IPS-11a (cell line): ENCODE data around the gene ADGRF4.

Experiments used
- H3K4me3 ChIP-seq: one replicate; pipeline ENCODE4 v1.5.1; 2013; ENCODE audit warnings: low read depth, low read length, control low read depth

The ADGRF4 gene

DNA sequence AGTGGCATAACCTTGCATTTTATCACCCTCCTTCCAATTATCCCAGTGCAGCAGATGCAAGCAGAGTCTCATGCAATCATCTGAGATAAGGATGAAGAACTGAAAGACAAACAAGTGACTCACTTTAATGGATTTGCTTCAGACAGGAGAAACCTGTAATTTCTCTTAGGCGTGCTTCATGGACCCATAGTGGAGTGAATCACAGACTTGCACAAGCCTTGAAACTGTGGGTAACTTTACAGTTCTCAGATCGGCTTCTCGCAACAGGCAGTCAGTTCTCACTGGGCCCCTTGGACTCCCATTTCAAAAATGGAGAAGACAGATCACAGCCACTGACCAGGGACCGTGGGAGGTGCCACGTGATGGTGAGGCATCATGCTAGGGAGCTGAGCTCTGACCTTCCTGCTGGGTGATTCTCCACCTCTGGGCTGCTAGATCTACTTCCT is at the start of gene ADGRF4:
Gene ADGRF4, plus strand, starts transcription at position 239 of the 446 bp plus-strand sequence. CDS start 8,666 bp downstream, outside the sequence.
- no peak within 1 kb of the TSS for H3K4me3 ChIP-seq

DNA sequence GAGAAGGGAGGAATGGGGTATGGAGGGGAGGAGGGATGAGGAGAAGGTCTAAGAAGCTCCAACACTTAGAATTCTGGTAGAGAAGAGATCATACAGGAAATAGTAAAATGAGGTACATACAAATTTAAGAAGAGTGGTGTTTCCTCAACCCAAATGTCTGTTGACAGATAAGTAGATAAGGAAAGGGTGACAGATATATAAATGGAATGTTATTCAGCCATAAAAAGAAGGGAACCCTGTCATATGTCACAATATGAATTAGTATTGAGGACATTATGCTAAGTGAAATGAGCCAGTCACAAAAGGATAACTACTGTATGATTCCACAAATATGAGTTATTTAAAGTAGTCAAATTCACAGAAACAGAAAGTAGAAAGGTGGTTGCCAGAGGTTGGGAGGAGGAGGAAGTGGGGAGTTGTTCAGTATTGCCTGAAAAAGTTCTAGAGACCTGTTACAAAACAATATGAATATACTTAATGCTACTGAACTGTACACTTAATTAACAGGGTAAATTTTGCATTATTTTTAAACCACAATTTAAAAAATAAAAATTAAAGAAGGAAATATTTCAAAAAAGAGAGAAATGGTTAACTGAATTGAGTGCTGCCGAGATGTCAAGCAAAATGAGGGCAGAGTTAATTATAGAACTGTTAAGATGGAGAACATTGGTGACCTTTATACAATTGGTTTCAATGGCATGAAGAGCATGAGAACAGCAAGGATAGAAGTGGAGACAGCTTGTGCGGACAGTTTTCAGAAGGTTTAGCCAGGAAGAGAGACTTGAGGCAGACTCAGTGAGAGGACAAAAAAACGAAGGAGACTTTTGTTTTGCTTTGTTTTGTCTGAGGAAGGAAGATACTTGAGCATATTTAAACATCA is 47.6 kb upstream of the ADGRF4 start:
- no peak overlapping the region for H3K4me3 ChIP-seq

GRCh38 chr6:47651505-47651944 is 46.9 kb upstream of the ADGRF4 start:
- H3K4me3 ChIP-seq: no peak overlapping the region

DNA sequence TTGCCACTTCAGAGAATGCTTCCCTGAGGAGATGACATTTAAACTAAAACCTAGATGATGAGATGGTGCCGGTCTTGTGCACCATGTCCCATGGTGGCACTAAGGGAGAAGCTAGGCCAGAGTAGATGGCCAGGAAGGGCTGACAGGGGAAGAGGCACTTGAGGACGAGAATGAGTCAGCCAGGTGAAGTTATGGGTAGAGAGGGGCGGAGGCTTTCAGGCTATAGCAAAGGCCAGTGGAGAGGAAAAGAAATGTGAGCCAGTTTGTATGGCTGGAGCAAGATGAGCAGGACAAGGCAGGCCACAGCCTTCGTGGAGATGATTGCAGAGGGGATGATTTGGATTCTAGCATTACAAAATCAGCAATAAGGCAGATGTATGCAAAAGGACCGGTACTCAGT is 44.7 kb upstream of the ADGRF4 start:
- no peak overlapping the region for H3K4me3 ChIP-seq

DNA sequence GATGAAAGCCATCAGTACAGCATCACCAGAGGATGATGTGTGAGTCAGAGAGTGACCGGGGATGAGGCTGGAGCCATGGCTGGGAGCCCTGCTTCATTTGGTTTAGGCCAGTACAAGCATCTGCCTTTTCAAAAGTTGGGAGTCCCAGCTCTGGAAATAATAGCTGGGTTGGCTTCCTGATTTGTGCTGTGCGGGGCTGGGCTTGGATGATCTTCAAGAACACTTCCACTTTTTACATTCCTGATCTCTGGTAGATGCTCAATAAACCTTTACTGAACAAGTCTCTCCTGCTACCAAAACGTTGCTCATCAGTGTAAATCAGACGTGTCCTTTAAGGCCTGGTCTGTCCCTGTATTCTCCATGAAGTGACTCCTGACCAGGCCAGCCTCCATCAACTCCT is 44.1 kb upstream of the ADGRF4 start:
- no peak overlapping the region for H3K4me3 ChIP-seq

DNA sequence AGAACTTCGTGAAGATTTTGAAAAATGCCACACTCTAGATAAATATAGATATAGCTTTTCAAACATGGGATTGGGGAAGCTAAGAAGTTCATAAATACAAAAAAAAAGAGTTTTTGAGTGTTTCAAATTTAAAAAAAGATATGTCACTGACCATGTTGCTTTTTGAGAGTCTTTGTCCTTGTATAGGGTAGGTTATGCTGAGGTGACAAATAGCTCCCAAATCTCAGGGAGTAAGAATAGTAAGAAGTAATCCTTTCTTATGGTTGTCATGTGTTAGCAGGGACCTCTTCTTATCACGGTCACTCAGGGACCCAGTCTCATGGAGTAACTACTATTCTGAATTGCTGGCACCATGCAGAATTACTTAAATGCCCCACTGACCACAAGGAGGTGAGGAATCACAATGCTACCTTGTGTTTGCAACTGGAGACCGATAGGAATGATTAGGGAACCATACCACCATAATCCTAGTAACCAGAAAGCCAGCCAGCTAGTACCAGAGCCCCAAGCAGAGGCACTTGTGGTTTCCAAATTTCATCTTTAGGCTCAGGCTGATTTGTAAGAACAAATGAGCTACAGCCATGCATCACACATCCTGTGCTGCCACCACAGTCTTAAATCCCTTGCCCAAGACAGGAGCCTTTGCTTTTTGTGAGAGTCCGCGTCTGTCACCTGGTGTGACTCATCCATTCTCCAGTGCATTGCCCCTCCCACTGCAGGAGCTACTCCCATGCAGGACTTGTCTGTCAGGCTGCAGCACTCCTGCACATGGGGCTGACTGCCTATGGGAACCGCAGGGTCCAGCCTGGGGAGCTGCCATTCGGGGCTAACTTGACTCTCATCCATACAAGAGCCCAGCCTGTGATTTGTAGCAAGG is 42.4 kb upstream of the ADGRF4 start:
- H3K4me3 ChIP-seq: no peak overlapping the region

- H3K4me3 ChIP-seq: no peak overlapping the region
Measured at GRCh38 chr6:47661960-47662359, 36.4 kb upstream of the ADGRF4 start.

GRCh38 chr6:47663462-47664216 is 34.7 kb upstream of the ADGRF4 start:
- H3K4me3 ChIP-seq: no peak overlapping the region

DNA sequence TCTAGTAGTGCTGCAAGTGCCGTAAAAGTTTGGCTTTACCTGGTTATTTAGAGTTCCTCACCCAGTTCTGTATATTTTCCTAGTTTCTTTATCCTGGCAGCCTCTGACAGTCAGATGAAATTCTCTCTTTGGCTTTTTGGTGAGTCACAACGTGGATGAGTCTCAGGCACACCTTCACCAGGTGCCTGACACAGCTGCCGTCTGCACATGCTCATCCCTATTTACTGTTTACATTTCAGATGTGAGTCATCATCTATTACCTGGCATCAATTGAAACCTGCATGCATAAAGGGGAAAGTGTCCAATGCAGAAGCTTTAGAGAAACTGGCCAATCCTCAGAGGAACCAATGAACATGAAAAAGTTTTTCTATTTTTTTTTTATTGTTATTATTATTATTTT is 33.3 kb upstream of the ADGRF4 start:
- H3K4me3 ChIP-seq: no peak overlapping the region

DNA sequence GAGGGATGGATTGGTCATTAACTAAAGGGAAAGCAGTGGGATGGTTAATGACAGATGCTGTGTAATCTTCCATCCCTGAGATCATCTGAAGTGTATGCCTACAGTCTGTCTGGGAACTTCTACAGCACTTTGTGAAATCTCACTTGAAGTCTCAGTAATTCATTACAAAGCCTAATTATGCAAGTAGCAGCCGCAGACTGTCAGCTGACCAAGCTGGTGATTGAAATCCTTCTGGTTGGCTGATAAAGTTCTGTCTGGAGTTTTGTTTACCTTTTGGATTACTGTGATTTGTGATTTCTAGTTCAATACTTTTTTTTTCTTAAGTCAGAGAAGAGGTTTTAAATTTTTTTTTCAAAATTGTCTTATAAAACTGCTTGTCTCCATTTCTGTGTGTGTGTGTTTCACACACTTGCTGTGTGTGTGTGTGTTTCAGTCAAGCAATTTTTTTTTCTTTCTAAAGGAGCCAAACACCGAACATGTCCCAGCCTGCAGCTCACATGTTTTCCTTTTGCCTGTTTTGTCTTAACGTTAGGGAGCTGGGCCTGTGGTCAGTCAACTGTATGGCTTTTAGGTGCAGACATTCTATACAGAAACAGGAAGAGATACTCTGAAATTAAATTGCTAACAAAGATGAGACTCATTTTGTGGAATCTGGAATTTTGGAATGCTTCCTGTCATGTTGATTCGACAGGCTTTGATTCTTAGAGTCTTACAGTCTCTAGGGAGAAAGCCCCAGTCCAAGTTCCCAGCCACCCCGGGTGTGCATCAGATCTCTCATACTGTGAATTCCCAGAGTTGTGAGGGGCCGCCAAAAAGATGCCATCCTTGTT is 28.5 kb upstream of the ADGRF4 start:
- no peak overlapping the region for H3K4me3 ChIP-seq

DNA sequence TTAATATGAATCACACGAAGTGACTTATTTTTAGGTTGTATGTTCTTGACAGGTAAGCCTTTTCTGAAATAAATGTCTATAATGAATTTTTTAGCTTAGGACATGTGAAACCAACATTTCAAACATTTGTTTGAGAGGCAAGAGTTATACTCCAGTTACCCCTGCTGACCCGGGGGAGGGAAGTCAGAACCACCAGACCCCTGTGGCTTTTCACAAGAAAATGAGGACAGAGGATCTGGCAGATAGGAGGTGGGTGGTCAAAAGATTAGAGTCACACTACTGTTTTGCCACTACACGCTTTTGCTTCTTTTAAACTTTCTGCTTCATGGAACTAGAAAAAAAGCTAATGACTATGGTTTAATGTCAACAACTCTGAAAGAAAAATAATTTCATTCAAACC is 27.5 kb upstream of the ADGRF4 start:
- H3K4me3 ChIP-seq: no peak overlapping the region

DNA sequence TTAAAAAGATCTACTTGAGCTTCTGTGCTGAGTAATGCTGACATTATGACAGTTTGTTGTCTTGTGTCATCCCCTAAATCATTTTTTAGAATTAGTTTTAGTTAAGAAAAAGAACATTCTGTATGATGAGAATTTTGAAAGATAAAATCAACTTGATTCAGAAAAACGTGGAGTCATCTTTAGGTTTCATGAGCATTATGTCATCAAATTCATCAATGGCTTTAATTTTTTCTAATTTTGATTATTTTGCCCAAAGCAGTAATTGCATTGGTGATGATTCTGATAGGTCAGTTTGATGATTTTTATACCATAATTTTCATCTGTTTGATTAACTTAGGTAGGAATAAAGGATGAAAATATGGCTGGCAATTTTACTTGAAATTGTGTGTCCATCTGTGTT is 26.6 kb upstream of the ADGRF4 start:
- no peak overlapping the region for H3K4me3 ChIP-seq

DNA sequence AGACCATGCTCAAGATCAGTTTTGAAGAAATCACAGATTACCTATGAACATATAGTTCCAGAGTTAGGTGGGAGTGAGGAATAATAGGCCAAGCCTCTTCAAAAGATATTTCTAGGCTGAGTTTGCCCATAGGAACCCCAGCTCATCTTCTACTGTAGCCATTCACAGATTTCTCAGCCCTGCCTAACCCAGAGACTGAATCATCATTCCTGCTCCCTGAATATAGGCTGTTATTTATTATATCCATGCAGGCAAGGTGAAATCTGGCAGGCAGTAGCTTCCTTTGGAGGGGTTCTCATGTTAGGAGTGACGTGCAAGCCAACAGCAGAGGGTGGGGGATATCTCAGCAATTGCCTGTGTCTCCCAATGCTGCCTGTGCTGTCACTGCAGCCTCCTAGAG is 25.6 kb upstream of the ADGRF4 start:
- H3K4me3 ChIP-seq: no peak overlapping the region

DNA sequence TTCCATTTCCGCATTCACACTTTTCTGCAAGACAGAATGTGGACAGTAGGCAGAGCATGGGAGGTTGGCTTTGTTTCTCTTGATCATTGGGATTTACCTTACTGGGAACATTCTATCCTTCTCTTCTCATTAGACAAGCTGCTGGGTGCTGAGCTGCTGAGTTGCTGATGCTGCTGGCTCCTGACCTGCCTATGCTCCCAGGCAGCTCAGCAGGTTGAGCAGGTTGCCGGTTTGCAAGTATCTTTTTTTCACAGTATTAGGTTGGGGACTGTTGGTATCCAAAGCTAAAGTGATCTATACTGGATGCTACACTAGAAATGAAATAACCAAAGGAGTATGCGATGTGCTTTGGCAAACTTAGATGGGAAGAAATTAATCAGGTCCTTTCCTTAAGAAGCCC is 23.7 kb upstream of the ADGRF4 start:
- no peak overlapping the region for H3K4me3 ChIP-seq

GRCh38 chr6:47677381-47678100 is 20.8 kb upstream of the ADGRF4 start:
- no peak overlapping the region for H3K4me3 ChIP-seq

- no peak overlapping the region for H3K4me3 ChIP-seq
Measured at GRCh38 chr6:47678739-47679138, 19.6 kb upstream of the ADGRF4 start.

DNA sequence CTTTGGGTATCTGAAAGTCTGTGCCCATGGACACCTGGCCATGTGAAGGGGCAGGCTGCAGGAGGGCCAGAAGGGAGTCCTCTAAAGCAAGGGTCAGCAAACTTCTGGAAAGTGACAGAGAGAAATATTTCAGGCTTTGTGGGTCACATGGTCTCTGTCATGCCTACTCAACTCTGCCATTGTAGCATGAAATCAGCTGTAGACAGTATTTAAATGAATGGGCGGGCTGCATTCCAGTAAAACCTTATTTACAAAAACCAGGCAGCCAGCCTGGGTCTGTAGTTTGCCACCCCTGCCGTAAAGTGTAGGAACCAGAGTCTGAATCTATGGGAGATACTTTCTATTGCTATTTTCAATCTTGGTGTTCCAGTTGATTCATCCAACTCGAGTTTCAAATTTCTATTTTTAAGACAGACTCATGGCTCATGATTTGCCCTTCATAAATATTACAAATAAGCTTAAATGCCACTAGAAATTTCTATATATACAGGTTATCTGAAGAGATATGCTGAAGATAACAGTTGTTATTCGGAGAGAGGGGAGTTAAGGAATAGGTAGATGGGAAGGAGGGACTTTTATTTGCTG is 19.0 kb upstream of the ADGRF4 start:
- H3K4me3 ChIP-seq: no peak overlapping the region

- no peak overlapping the region for H3K4me3 ChIP-seq
Measured at GRCh38 chr6:47680051-47680450, 18.3 kb upstream of the ADGRF4 start.

DNA sequence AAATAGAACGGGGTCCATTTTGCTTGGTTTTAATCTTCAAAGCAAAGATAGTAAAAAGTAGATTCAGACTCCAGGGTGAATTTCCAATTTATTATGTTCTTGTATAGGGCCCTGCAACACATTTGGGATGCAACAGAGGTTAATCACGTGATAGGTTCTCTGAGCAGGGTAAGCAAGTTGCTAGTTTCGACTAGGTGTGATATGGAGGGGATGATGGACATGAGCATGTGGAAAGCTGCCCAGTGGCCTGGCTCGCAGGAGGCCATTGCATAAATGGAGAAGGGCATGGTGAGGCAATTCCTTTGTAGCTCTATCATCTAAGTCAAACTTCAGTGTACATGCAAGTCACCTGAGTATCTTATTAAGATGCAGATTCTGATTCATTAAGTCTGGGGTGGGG is 17.7 kb upstream of the ADGRF4 start:
- H3K4me3 ChIP-seq: no peak overlapping the region
